GM23338 (cell line): ENCODE results near the gene POLA2.

Source experiments
- EZH2 ChIP-seq: fragments of 200-600 bp; sonication (generic); IDR thresholded peaks from one replicate; pipeline ENCODE4 v1.8.0; 2017; ENCODE audit warnings: antibody characterized with exemption, mild to moderate bottlenecking, low read depth; ENCODE audit not compliant: unreplicated experiment
- TF ChIP-seq, protein P1 (sequence below), 2 experiments: fragments of 200-600 bp in 1 of 2; sonication (generic) in 1 of 2; conservative IDR thresholded peaks; 2 replicates each; pipeline versions ENCODE4 v1.5.1 to v1.6.1; 2016 to 2017; ENCODE audit warnings: antibody characterized with exemption in 2 of 2, low read depth in 2 of 2, mild to moderate bottlenecking in 2 of 2, moderate library complexity in 1 of 2

DNA sequence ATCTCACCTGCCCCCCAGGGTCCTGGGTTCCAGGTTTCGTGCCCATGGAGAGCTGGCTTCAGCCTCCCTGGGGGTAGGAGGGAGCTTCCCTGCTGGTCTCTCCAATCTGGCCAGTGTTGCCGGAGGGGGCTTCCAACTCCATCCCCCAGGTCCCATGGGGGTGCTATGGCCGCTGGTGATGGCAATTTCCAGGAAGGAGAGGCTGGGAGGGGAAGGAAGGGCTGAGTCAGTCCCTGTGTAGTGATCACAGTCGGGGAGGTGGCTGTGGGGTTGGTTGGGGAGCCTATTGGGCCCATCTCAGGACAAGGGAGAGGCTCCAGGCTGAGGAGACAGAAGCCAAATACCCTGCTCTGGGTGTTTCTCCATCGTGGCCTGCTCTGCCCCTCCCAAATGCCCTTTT, 47.2 kb downstream of the POLA2 start:
- TF ChIP-seq, protein P1, sequence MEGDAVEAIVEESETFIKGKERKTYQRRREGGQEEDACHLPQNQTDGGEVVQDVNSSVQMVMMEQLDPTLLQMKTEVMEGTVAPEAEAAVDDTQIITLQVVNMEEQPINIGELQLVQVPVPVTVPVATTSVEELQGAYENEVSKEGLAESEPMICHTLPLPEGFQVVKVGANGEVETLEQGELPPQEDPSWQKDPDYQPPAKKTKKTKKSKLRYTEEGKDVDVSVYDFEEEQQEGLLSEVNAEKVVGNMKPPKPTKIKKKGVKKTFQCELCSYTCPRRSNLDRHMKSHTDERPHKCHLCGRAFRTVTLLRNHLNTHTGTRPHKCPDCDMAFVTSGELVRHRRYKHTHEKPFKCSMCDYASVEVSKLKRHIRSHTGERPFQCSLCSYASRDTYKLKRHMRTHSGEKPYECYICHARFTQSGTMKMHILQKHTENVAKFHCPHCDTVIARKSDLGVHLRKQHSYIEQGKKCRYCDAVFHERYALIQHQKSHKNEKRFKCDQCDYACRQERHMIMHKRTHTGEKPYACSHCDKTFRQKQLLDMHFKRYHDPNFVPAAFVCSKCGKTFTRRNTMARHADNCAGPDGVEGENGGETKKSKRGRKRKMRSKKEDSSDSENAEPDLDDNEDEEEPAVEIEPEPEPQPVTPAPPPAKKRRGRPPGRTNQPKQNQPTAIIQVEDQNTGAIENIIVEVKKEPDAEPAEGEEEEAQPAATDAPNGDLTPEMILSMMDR (conservative IDR thresholded peaks at IDR 0.05; ENCODE audit: low read depth in 2 of 2): no peak
- no peak for TF ChIP-seq EZH2
